ENCODE results near the gene MED16. TPM values are rescaled to one million over a fixed set of nuclear protein-coding genes. Genes with fewer than 3 reads are reported as not detected.
"Not testable (repeated sequence)": the region's sequence is repeated elsewhere in the genome, so short reads cannot be mapped to it uniquely, and the experiment has no call there.

The MED16 gene
- total RNA-seq, 1 donor from 2014 or later, result 17.9 TPM

DNA sequence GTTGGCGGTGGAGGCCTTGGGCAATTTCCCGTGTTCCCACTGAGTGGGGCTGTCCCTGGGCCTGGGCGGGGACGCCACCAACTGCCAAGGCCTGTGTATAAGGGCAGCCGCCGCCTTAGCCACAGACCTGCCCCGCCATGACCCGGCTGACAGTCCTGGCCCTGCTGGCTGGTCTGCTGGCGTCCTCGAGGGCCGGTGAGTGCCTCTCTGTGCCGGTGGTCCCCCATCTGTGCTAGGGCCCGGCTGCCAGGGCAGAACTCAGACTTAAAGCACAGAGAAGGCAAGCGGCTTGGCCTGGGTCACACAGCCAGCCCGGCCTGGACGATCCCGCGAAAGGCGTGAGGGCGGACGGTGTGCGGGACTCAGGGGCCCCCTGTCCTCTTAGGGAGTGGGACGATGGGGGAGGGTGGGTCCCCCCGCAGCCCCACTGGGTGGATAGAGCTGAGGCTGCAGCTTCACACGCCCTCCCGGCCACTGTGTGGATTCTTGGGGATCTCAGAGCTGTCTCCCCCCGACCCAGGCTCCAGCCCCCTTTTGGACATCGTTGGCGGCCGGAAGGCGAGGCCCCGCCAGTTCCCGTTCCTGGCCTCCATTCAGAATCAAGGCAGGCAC is 65.2 kb downstream of the MED16 start, which contains the start of gene AZU1:
TSS of gene AZU1 (plus strand) at position 128 of the 612 bp plus-strand sequence. CDS start at position 138, 10 bp downstream.
- DNase-seq, result no peak

DNA sequence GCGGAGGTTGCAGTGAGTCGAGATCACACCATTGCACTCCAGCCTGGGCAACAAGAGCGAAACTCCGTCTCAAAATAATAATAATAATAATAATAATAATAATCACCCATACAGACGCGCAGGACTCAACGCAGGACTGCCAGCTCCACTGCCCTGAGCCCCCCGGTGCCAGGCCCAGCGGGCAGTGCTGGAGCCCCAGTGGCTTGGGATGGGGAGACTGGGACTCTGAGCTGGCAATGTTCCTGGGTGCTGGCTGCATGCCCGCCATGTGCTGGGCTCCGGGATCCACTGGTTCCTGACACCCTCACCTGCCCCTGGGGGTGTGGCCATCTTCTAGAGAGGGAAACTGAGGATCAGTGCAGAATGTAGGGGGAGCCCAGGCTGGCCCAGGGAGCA is 65.7 kb downstream of the MED16 start:
- no peak for DNase-seq

DNA sequence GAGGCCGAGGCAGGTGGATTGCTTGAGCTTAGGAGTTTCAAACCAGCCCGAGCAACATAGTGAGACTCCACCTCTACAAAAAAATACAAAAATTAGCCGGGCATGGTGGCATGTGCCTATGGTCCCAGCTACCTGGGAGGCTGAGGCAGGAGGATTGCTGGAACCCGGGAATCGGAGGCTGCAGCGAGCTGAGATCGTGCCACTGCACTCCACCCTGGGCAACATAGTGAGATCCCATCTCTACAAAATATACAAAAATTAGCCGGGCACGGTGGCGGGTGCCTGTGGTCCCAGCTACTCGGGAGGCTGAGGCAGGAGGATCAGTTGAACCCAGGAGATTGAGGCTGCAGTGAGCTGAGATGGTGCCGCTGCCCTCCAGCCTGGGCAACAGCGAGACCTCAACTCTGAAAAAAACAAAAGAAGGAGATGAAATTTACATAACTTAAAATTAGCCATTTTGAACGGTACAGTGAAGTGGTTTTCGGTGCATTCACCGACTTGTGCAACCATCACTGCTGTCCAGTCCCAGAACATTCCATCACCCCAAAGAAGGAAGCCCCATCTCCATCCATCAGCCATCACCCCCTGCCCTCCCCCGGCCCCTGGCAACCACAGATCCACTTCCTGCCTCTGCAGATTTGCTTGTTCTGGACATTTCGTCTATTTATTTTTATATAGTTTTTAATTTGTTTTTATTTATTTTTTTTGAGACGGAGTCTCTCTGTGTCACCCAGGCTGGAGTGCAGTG is 66.9 kb downstream of the MED16 start:
- no peak for DNase-seq

GRCh38 chr19:824885-825284 is 68.1 kb downstream of the MED16 start:
- no peak for DNase-seq

DNA sequence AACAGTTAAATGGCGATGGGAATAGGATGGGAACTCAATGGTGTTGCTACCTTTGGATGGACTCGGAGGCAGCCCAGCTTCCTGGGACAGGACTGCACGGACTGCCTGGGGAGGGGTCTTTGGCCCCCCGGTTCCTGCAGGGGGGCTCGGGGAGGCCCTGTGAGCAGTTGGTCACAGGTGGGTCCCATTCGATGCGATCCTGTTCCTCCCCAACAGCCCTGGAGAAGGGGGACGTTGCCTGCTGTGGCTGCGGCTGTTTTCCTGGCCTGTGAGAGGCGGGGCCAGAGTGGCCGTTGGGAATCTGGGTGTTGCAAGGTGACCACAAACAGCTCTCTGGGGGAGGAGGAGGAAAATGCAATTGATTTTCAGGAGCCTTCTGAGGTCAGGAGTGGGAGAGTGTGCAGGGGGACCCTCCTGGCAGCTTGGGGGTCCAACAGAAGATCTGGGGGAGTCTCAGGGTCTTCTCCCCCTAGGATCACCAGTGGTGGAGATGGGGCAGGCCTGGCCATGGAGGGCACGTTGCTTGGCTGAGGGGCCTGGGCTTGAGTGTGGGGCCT is 69.3 kb downstream of the MED16 start:
- no peak for DNase-seq

- DNase-seq, result no peak
These were observed 71.0 kb downstream of the MED16 start, which contains the start of gene PLPPR3 for GRCh38 chr19:821825-822503. PLPPR3 (minus strand) TSS chr19:821955; CDS start chr19:821559, 396 bp downstream.

DNA sequence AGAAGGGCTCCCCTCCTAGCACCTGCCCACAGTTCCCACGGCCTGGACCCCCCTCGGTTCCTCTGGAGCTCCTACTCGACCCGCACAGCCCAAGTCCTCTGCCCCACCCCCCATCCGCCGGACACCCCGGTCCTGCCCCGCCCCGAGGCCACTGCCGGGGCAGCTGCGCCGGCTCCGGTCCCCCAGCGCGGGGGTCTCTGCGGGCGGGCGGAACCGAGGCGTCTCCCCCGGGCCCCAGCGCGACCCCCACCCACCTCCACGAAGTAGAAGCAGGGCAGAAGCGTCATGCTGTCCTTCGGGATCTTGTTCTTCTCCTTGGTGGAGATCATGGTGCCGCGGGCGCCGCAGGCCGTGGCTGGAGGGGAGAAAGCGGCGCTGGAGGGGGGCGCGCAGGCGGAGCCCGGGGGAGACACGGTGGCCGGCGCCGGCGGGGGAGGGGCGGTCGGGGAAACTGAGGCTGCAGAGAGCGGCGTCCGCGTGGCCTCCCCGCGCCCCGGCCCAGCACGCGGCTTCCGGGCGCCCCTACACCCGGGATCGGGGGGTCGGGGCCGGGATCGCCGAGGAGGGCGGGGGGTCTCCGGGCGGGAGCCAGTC is 71.7 kb downstream of the MED16 start:
- DNase-seq, result no peak

DNA sequence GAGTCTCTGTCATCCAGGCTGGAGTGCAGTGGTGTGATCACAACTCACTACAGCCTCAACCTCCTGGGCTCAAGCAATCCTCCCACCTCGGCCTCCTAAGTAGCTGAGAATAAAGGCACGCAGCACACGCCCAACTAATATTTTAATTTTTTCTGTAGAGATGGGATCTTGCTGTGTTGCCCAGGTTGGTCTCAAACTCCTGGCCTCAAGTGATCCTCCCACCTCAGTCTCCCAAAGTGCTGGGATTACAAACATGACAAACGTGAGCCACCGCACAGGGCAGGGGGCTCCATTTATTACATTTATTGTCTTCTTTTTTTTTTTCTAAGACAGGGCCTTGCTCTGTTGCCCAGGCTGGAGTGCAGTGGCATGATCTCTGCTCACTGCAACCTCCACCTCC is 72.8 kb downstream of the MED16 start:
- not testable (repeated sequence) for DNase-seq

Small RNA genes within 50 kb of the gene (small RNA-seq; reads per million reads assigned to genes)
- gene RNU6-9, result not detected

Other genes with a start within 250 kb of the MED16 start
- gene RNF126, start 230.0 kb downstream of the MED16 start, total RNA-seq, result 10.8 TPM
- 3.3 TPM for gene FSTL3, start 216.8 kb downstream of the MED16 start, total RNA-seq
- gene PRSS57, start 197.7 kb downstream of the MED16 start, total RNA-seq, result not detected
- gene PALM, start 184.3 kb downstream of the MED16 start, total RNA-seq, result 95.9 TPM
- gene MISP, start 142.1 kb downstream of the MED16 start, total RNA-seq, result not detected
- gene PTBP1, start 95.7 kb downstream of the MED16 start, total RNA-seq, result 33.5 TPM
- gene PLPPR3, start 71.2 kb downstream of the MED16 start, total RNA-seq, result 99.5 TPM
- 0.31 TPM for gene AZU1, start 65.3 kb downstream of the MED16 start, total RNA-seq
- not detected for gene PRTN3, start 52.2 kb downstream of the MED16 start, total RNA-seq
- not detected for gene ELANE, start 40.9 kb downstream of the MED16 start, total RNA-seq
- 2.8 TPM for gene CFD, start 33.5 kb downstream of the MED16 start, total RNA-seq
- not detected for gene RNU6-9, start 297 bp upstream of the MED16 start, total RNA-seq
- gene R3HDM4, start 20.0 kb upstream of the MED16 start, total RNA-seq, result 31.4 TPM
- gene KISS1R, start 24.1 kb upstream of the MED16 start, total RNA-seq, result not detected
- 8.0 TPM for gene ARID3A, start 32.8 kb upstream of the MED16 start, total RNA-seq
- 44.1 TPM for gene WDR18, start 91.2 kb upstream of the MED16 start, total RNA-seq
- not detected for gene GRIN3B, start 107.2 kb upstream of the MED16 start, total RNA-seq
- 33.8 TPM for gene TMEM259, start 127.9 kb upstream of the MED16 start, total RNA-seq
- not detected for gene RNU6-2, start 128.3 kb upstream of the MED16 start, total RNA-seq
- gene CNN2, start 133.4 kb upstream of the MED16 start, total RNA-seq, result 9.5 TPM
- gene ABCA7, start 146.9 kb upstream of the MED16 start, total RNA-seq, result 0.78 TPM
- 1.7 TPM for gene ARHGAP45, start 174.0 kb upstream of the MED16 start, total RNA-seq
- 31.8 TPM for gene POLR2E, start 202.2 kb upstream of the MED16 start, total RNA-seq
- 83.8 TPM for gene GPX4, start 210.8 kb upstream of the MED16 start, total RNA-seq